SH-SY5Y (cell line): ENCODE results near the gene ZBTB20.

Experiments used
- GATA2 ChIP-seq: IDR thresholded peaks from 2 replicates; pipeline ENCODE4 v1.6.1; 2011; ENCODE audit warnings: mild to moderate bottlenecking, low read depth, low read length
- GATA3 ChIP-seq: IDR thresholded peaks from 2 replicates; pipeline ENCODE4 v1.6.1; 2011; ENCODE audit warnings: low read depth, mild to moderate bottlenecking, low read length, moderate library complexity

ZBTB20 gene

DNA sequence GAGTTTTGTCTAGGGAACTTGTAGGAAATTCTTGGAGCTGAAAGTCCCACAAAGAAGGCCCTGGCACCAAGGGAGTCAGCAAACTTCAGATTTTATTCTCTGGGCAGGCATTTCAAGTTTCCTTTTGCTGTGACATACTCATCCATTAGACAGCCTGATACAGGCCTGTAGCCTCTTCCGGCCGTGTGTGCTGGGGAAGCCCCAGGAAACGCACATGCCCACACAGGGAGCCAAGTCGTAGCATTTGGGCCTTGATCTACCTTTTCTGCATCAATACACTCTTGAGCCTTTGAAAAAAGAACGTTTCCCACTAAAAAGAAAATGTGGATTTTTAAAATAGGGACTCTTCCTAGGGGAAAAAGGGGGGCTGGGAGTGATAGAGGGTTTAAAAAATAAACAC is 838.3 kb downstream of the ZBTB20 start:
- TF ChIP-seq GATA2, result no peak
- no peak for TF ChIP-seq GATA3

DNA sequence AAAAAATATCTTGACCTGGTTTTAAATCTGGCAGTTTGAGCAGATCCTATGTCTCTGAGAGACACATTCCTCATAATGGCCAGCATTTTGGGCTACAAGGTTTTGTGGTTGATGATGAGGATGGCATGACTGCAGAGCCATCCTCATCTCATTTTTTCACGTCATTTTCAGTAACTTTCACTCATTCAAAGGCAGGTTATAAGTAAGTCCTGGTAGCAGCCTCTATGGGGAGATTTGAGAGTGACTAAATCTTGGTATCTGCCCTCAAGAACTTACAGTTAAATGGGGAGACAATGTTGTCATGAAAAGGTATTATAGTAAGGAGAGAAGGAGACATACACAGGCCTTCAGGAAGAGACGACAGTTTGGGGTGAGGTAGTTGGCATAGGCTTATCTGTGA is 838.7 kb downstream of the ZBTB20 start:
- TF ChIP-seq GATA3 (no peak), GATA2 (no peak)

DNA sequence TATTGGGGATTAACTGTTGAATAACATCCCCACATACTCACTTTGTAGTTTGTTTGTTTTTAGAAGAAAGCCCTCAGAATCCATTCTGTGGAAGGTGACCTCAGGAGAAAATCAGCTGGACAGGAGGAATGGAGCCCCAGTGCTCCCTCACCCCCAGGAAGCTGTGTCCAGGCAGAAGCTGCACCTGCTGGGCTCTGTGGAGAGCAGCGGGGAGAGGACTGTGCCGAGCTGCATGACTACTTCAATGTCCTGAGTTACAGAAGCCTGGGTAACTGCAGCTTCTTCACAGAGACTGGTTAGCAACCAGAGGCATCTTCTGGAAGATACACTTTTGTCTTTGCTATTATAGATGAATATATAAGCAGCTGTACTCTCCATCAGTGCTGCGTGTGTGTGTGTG is 839.3 kb downstream of the ZBTB20 start:
- TF ChIP-seq GATA3 (no peak), GATA2 (no peak)

DNA sequence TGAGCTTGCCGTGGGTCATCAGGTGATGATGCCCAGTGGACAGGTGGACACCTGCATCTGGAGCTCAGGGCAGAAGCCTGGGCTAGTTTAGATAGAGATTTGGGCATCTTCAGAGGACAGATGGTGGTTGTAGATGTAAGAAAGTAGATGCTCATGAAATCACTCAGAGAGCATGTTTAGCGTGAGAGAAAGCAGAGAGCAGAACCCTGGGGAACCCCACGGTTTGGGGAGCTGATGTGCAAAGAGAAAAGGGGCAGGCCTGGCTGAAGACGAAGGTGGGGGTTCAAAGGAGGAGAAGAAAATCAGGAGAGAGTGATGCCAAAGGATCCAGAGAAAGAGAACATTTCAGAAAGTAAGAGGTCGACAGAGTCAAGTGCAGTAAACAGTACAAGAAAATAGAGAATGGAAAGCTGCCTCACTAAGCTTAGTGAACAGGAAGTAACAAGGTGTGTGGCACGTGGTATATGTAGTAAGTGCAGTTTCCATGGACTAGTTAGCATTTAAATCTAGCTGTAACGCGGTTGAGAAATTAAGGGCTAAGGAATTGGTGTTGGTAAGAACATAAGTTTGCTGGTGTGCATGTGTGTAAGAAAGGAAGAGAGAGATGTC is 839.8 kb downstream of the ZBTB20 start:
- TF ChIP-seq GATA2, result no peak
- no peak for TF ChIP-seq GATA3

DNA sequence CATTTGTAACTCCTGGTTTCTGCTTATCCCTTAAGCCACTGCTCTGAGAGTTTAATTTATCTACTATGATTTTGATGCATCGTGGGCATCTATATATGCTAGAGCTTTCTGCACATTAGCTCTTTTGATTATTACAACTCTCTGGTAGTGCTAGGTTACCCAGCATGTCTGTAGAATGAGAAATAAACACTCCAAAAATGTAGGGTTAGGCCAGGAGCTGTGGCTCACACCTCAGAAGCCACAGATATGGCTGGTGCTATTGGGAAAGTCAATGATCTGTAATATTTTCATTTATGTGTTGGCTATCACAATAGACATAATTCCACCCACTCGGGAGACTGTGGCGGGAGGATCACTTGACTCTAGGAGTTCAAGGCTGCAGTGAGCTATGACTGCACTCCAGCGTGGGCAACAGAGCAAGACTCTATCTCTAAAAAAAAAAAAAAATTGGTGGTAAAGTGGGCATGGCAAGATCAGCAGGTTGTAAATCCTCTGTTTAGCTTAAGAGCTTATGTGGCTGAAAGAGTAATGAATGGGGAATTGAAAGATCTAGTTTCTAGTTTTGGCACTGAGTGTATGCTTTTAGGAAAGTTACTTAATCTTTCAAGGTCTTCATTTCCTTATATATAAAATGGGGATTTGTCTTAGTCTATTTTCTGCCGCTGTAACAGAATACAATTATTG is 847.0 kb downstream of the ZBTB20 start:
- TF ChIP-seq GATA2, result no peak
- TF ChIP-seq GATA3, result no peak

DNA sequence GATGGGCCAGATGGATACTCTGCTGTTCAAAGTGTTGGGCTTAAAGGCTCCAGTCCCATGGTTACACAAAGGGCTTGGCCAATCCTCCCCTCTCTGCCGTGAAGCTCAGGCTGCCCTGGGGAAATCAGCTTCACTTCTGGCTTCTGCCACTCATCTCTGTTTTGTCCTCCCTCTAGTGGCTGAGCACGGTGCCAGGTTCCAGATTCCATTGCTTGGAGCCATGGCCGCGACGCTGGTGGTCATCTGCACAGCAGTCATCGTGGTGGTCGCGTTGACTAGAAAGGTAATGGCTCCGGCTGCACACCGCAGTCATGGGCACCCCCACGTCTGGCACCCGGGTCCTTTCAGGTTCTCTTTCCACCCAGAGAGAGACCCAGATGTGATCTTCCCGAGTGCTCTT is 847.7 kb downstream of the ZBTB20 start:
- TF ChIP-seq GATA2 (no peak), GATA3 (no peak)

DNA sequence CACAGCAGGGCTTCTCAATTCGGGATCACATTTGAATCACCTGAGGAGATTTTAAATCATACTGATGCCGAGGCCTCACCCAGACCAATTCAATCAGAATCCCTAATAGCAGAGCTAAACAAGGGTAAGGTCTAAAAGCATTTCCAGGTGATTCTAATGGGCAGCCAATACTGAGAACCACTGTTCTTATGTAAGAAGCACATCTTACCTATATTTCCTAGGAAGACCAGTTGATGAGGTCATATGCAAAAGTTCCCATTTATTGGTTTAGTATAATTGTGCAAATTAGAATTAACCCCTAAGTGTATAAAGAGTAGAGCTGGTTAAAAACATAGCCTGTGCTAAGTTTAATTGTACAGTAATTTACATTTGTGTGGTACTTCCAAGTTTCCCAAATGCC is 851.1 kb downstream of the ZBTB20 start:
- TF ChIP-seq GATA3 (no peak), GATA2 (no peak)

DNA sequence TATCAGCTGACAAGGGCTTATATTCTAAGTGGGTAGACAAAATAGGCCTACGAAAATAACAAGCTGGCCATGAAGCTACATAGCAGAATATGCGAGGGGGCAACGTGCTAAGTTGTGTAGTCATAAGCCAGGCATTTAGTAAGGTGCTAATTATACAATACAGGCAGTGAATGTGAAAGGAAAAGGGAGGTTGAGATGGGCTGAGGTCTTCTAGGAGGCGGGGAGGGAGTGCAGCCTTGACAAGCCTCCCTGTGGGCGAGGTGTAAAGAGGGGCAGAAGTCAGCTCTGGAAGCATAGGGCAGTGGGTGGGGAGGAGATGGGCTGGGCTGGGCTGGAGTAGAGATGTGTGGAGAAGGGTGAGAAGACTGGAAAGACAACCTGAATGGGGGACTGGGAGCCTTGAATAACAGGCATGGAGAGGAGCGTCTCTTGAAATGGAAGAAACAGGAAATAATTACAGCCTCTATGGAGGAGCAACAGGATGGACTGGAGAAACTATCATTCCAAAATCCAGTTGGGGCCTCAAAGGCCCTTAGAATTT is 852.1 kb downstream of the ZBTB20 start:
- TF ChIP-seq GATA3 (no peak), GATA2 (no peak)

DNA sequence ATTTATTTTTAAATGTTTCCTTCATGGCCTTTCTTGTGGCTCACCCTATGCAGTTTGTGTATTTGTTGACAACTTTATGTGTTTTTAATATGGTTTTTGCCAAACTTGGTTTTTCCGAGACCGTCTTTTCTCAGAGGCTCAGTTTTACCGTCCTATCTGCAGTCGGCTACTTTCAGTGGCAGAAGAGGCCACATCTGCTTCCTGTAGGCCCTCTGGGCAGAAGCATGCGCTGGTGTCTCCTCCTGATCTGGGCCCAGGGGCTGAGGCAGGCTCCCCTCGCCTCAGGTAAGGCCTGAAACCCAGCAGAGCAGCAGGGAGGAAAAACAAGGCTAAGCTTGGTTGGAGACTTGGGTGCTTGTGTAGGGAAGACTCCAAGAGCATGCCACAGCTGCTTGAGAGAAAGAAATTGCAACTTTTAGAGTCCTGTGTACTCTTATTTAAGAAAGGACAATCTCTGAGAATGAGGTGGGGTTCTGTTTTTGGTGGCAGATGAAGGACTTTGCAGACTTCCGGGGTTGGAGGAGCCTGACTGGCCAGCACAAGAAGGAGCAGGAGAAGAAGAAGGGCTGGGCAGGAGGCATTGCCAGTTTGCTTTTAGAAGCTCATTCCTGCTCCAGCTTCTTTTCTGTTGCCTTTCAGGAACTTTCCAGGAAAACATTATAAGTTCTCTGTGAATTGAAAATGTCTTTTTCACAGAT is 853.1 kb downstream of the ZBTB20 start, which contains the start of gene TIGIT:
Gene TIGIT, plus strand, starts transcription at position 191 of the 698 bp plus-strand sequence. Its CDS starts 34 bp downstream, at position 225.
- TF ChIP-seq GATA2, result no peak

DNA sequence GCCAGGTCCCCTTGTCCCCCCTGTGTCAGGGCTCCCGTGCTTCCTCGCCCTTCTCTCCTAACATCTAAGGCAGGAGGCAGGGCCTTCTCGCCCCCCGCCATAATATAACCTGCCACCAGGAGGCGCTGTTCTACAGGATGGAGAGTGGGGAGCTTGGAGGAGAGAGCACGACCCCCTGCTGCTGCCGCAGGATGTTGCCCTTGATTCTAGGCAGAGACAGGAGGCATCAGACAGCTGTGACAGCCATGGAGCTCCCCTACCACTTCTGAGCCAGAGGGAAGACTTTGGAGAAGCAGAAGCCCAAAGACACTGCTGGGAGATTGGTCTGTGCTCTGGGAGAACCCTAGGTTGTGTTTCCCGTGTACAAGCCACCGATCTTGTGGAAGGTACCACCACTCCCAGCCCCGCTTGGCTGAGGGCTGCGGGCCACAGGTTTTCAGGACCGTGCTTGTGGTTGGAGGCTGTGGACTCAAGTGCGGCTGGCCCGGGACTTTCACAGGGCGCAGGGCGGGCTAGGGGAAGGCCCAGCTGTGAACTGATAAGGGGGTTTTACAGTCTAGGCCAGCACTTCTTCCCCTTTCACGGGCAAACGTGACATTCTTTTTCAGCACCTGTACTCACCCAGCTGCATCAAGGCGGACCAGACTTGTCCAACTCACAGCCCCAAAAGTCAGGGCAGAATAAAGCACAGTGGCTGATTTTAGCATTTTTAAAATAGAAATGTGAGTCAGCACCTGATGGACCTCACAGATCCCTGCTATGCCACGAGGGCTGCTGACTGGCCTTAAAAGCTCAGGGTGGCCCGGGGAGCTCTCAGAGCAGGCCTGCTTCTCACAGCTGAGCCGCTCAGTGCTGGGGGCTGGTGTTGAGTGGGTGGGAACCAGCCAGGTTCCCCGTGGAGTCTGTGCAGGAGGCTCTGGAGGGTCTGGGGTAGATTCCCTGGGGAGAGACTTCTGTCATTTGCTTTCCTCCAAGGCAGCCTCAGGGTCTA is 855.9 kb downstream of the ZBTB20 start:
- TF ChIP-seq GATA2 (no peak), GATA3 (no peak)

DNA sequence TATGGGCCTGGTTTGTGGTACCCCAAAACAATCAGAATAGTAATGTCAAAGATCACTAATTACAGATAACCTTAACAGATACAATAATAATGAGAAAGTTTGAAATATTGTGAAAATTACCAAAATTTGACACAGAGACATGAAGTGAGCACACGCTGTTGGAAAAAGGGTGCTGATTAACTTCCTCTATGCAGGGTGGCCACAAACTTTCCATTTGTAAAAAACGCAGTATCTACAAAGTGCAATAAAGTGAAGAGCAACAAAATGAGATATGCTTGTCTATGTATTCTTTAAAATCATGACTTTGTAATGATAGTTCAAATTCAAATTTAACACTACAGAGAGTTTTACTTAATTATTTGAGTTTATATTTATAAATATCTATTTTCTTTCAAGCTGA is 860.8 kb downstream of the ZBTB20 start:
- TF ChIP-seq GATA3 (no peak), GATA2 (no peak)

DNA sequence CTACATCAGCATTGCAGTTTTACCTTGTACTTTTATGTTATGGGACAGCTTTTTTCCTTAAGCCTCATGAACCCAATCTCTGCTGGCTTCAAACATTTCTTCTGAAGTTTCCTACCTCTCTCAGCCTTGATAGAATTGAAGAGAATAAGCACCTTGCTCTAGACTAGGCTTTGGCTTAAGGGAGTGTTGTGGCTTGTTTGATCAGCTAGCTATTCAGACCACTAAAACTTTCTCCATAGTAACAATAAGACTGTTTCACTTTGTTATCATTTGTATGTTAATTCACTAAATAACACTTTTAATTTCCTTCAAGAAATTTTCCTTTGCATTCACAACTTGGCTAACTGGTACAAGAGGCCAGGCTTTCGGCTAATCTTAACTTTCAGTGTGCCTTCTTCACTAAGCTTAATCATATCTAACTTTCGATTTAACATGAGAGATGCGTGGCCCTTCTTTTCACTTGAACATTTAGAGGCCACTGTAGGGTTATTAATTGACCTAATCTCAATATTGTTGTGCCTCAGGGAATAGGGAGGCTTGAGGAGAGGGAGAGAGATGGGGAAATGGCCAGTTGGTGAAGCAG is 861.3 kb downstream of the ZBTB20 start:
- TF ChIP-seq GATA3 (no peak), GATA2 (no peak)

DNA sequence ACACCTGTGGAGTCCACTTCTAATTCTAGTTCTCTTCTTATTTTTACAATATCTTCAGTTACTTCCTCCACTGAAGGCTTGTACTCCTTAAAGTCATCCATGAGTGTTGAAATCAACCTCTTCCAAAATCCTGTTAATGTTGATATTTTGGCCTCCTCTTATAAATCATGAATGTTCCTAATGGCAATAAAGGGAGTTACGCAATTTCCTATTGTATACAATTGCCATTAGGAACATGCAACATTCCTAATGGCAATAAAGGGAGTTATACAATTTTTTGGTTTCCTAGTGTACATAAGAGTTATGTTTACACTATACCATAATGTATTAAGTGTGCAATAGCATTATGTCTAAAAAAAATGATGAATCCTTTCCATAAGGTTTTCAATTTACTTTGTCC is 862.4 kb downstream of the ZBTB20 start:
- TF ChIP-seq GATA2 (no peak), GATA3 (no peak)
